PC-3 (cell line): Measurements from ENCODE around the gene KDR. TPM values are rescaled to one million over a fixed set of nuclear protein-coding genes. Genes with fewer than 3 reads are reported as not detected.

Experiments used
- total RNA-seq: library from RNA; depleted of rRNA; stranded (reverse); fragments of >200 nt; gene quantifications from 2 replicates; pipeline ENCODE4 v1.2.3, GENCODE V29; 2014; rRNA removed

Gene KDR
- total RNA-seq, 1 experiment from 2014 or later, result 0.66 TPM

Other genes with a start within 250 kb of the KDR start
- 15.2 and 24.0 TPM in 2 replicates for gene SRD5A3, start 220.6 kb upstream of the KDR start, total RNA-seq